Calu3 (cell line): ENCODE measurements around the gene MRPL42. TPM values are rescaled to one million over a fixed set of nuclear protein-coding genes. Genes with fewer than 3 reads are reported as not detected.

Experiments used
- BruUV-seq: library from RNA; stranded (reverse); fragments of 400-500 nt; replicated peaks from 2 replicates; lab custom pipeline; 2021; lab: Mats Ljungman, UMichigan
- CTCF ChIA-PET: fragments of 300-600 bp; sonication (Branson Sonifier 250); formaldehyde crosslinking; loops from one replicate; lab custom pipeline; 2022; ENCODE audit warnings: antibody characterized with exemption; lab: Charles Lee
- DNase-seq: peaks from one replicate; pipeline ENCODE4 v3.0.0; 2022
- H3K27ac Mint-ChIP-seq: one replicate; pipeline ENCODE4 v1.8.0; 2022; ENCODE audit warnings: mixed read lengths; ENCODE audit not compliant: unreplicated experiment
- H3K27me3 Mint-ChIP-seq: one replicate; pipeline ENCODE4 v1.8.0; 2022; ENCODE audit warnings: mixed read lengths; ENCODE audit not compliant: unreplicated experiment
- H3K36me3 Mint-ChIP-seq: one replicate; pipeline ENCODE4 v1.8.0; 2022; ENCODE audit warnings: mild to moderate bottlenecking, moderate library complexity, mixed read lengths; ENCODE audit not compliant: insufficient read depth, unreplicated experiment
- H3K4me1 Mint-ChIP-seq: one replicate; pipeline ENCODE4 v1.8.0; 2022; ENCODE audit warnings: mild to moderate bottlenecking, low read depth, mixed read lengths; ENCODE audit not compliant: unreplicated experiment
- H3K4me3 Mint-ChIP-seq: one replicate; pipeline ENCODE4 v1.8.0; 2022; ENCODE audit warnings: mild to moderate bottlenecking, low read depth, moderate library complexity, mixed read lengths; ENCODE audit not compliant: unreplicated experiment
- H3K9me3 Mint-ChIP-seq: one replicate; pipeline ENCODE4 v1.8.0; 2022; ENCODE audit warnings: low read depth, mixed read lengths; ENCODE audit not compliant: unreplicated experiment
- intact Hi-C: fragments of 100-400 bp; cut with micrococcal nuclease; formaldehyde crosslinking; loops from one replicate; pipeline ENCODE4 v1.10.0; 2022; ENCODE audit not compliant: unreplicated experiment
- total RNA-seq: library from RNA; stranded (reverse); gene quantifications from 2 replicates; pipeline ENCODE4 v1.2.3, GENCODE V29; 2022
- TF ChIP-seq, protein P1 (sequence below): fragments of 200-600 bp; IDR thresholded peaks from one replicate; pipeline ENCODE4 v1.8.0; 2022; ENCODE audit warnings: antibody characterized with exemption; ENCODE audit not compliant: unreplicated experiment

Gene MRPL42
- total RNA-seq, 1 experiment from 2014 or later: 94.9 TPM

- intact Hi-C loops: no loop called here
- no peak for DNase-seq
- Mint-ChIP-seq H3K27me3 (no peaks in the 10 kb centered on the region), H3K4me3 (no peak overlapping the region), H3K27ac (no peak overlapping the region), H3K36me3 (no peaks in the 10 kb centered on the region), H3K9me3 (no peaks in the 10 kb centered on the region), H3K4me1 (peaks cover 20% of the 10 kb centered on the region)
- TF ChIP-seq, protein P1, sequence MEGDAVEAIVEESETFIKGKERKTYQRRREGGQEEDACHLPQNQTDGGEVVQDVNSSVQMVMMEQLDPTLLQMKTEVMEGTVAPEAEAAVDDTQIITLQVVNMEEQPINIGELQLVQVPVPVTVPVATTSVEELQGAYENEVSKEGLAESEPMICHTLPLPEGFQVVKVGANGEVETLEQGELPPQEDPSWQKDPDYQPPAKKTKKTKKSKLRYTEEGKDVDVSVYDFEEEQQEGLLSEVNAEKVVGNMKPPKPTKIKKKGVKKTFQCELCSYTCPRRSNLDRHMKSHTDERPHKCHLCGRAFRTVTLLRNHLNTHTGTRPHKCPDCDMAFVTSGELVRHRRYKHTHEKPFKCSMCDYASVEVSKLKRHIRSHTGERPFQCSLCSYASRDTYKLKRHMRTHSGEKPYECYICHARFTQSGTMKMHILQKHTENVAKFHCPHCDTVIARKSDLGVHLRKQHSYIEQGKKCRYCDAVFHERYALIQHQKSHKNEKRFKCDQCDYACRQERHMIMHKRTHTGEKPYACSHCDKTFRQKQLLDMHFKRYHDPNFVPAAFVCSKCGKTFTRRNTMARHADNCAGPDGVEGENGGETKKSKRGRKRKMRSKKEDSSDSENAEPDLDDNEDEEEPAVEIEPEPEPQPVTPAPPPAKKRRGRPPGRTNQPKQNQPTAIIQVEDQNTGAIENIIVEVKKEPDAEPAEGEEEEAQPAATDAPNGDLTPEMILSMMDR: no peak
- CTCF ChIA-PET: interaction anchor here (0.9 kb wide), 1 partner anchor 16 kb away, joined by 7 read pairs; no protein-coding TSS in a partner anchor
- no TSS peak for BruUV-seq
Measured at GRCh38 chr12:93521225-93522080, 54.1 kb downstream of the MRPL42 start.

DNA sequence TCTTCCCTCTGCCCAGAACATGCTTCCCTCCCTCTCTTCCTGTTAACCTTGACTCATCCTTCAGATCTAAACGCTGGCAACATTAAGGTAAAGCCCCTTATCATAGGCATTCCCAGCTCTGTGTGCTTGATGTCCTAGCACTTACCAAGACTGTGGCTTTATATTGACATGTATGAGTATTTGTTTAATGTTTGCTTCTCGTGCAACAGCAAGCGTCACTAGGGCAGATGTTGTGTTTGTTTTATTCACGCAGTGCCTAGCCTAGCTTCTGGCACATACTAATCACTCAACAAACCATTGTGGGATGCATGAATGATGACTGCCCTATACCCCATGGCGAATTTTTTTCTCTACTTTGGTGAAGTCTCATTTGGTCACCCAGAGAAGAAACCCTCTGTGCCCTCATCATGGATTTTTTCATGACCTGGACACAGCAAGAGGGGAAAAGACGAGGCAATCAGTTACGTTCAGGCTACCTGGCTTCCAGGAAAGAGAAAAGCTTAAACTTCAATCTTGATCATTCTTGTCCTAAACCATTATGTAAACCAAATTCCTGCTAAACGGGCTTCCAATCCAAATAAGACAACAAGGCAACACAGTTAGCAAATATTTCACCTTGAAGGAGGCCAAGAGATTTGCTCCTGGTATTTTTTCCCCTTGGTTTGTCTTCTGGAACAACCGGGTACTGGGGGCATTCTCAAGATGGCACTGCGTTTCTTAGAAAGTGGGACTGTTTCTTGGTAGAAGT lies 57.2 kb downstream of the MRPL42 start:
- no TSS peak for BruUV-seq
- Mint-ChIP-seq H3K4me1 (peaks cover 28% of the 10 kb centered on the region), H3K36me3 (no peaks in the 10 kb centered on the region), H3K4me3 (no peak overlapping the region), H3K9me3 (peaks cover 1% of the 10 kb centered on the region), H3K27me3 (no peaks in the 10 kb centered on the region), H3K27ac (no peak overlapping the region)
- TF ChIP-seq, protein P1: no peak
- no peak for DNase-seq
- intact Hi-C loops: no loop called here
- CTCF ChIA-PET: interaction anchor here (1.0 kb wide), 1 partner anchor 15 kb away, joined by 3 read pairs; no protein-coding TSS in a partner anchor

DNA sequence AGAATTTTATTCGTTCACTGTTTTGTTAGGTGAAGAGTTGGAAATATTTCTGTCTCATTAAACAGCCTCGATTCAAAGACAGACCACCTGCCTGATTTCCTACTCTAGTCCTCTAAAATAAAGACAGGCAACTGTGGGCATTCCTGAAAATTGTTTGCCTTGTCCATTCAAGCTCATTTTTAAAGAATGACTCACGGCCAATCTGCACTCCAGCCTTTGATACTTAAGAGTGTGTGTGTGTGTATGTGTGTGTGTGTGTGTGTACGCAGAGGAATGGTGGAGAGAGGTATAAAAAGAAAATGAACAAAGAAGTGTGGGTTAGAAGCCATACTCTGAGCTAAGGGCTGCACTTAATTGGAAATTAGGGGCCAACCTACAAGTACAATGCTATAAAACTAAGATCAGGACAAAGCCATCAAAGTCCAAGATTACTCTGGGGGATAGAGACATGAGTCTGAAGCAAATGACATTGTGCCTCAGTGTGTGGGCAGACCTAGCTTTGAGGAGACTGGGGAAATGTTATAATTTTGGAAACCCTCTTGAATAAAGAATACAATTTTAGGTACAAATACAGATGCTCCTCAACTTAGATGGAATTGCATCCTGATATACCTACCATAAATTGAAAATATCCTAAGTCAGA lies 59.6 kb downstream of the MRPL42 start:
- peak; percentile 76 for DNase-seq
- H3K9me3 Mint-ChIP-seq: peaks cover 2% of the 10 kb centered on the region
- no peak overlapping the region for H3K4me3 Mint-ChIP-seq
- no peaks in the 10 kb centered on the region for H3K36me3 Mint-ChIP-seq
- intact Hi-C loops: no loop called here
- H3K27me3 Mint-ChIP-seq: no peaks in the 10 kb centered on the region
- BruUV-seq: no TSS peak
- TF ChIP-seq, protein P1: no peak
- H3K4me1 Mint-ChIP-seq: peaks cover 28% of the 10 kb centered on the region
- H3K27ac Mint-ChIP-seq: no peak overlapping the region
- CTCF ChIA-PET: interaction anchor here (0.6 to 1.5 kb wide), 10 partner anchors 10 to 907 kb away, joined by 3 to 12 read pairs (median 4); no protein-coding TSS in a partner anchor

GRCh38 chr12:93530358-93530757 lies 63.0 kb downstream of the MRPL42 start:
- Mint-ChIP-seq H3K27me3 (peaks cover 7% of the 10 kb centered on the region), H3K36me3 (no peaks in the 10 kb centered on the region), H3K27ac (no peak overlapping the region), H3K4me3 (no peak overlapping the region), H3K9me3 (peaks cover 2% of the 10 kb centered on the region), H3K4me1 (peaks cover 18% of the 10 kb centered on the region)
- intact Hi-C loops: no loop called here
- DNase-seq: no peak
- TF ChIP-seq, protein P1: no peak
- CTCF ChIA-PET: interaction anchor here (0.7 kb wide), 1 partner anchor 311 kb away, joined by 3 read pairs; no protein-coding TSS in a partner anchor
- BruUV-seq: no TSS peak
